ENCODE results near the gene SUSD4.

DNA sequence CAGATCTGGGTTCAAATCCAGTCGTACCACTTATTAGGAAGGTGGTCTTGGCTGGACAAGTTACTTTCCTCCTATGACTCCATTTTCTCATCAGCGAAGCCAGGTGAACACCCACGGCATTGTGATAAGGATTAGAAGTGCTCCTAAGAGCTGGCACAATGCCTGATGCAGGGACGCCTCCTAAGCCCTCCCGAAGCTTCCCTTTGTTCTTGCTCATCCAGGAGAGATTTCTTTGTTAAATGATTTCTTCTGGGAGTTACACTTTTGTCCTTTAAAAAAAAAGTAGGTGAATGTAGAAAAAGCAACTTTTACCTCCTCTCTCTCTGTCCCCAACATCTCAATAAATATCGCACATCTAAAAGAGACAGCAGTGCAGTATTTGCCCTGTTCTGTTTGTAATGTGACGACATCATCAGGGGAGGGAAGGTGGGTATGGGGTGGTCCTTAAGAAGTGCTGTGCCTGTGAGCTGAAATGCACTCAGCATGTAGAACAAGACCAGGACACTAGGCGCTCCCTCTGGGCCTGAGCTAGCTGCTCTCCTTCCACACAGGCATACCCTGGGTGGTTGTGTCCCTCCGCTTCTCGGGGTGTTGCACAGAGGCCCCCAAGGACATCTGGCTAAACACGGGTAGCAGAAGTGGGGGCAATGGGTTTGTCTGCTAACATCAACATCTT, 43.9 kb downstream of the SUSD4 start:
- TF ChIP-seq, protein P1, sequence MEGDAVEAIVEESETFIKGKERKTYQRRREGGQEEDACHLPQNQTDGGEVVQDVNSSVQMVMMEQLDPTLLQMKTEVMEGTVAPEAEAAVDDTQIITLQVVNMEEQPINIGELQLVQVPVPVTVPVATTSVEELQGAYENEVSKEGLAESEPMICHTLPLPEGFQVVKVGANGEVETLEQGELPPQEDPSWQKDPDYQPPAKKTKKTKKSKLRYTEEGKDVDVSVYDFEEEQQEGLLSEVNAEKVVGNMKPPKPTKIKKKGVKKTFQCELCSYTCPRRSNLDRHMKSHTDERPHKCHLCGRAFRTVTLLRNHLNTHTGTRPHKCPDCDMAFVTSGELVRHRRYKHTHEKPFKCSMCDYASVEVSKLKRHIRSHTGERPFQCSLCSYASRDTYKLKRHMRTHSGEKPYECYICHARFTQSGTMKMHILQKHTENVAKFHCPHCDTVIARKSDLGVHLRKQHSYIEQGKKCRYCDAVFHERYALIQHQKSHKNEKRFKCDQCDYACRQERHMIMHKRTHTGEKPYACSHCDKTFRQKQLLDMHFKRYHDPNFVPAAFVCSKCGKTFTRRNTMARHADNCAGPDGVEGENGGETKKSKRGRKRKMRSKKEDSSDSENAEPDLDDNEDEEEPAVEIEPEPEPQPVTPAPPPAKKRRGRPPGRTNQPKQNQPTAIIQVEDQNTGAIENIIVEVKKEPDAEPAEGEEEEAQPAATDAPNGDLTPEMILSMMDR (IDR thresholded peaks at IDR 0.05; ENCODE audit: low read length): no peak
- TF ChIP-seq EZH2 (IDR thresholded peaks at IDR 0.05; ENCODE audit: borderline replicate concordance, low read length): no peak

Data from OCI-LY1 (cell line).